Gastrocnemius medialis (tissue), 4 donors: ENCODE measurements around the gene MCEMP1. TPM values are rescaled to one million over a fixed set of nuclear protein-coding genes. Genes with fewer than 3 reads are reported as not detected.

Experiments
- ATAC-seq, 2 donors: fragments of 150-250 bp; one replicate each; pipeline ENCODE4 v1.9.1; 2016
- DNase-seq, 2 donors: peaks; one replicate each; pipeline ENCODE4 v3.0.0-alpha.2; 2019
- H3K27ac ChIP-seq, 4 donors: fragments of 200-600 bp; sonication (generic); 1 replicate in 1 of 4; 2 replicates in 3 of 4; pipeline ENCODE4 v1.5.1; 2016 to 2018; ENCODE audit warnings: mild to moderate bottlenecking in 2 of 4, moderate library complexity in 1 of 4
- H3K27me3 ChIP-seq, 3 donors: fragments of 200-600 bp; sonication (generic) in 2 of 3; 1 replicate in 1 of 3; 2 replicates in 2 of 3; pipeline versions ENCODE4 v1.5.1 to v1.6.0; 2016 to 2019; ENCODE audit warnings: mild to moderate bottlenecking in 1 of 3, moderate library complexity in 1 of 3
- H3K36me3 ChIP-seq, 2 donors: fragments of 200-600 bp; sonication (generic) in 1 of 2; one replicate each; pipeline ENCODE4 v1.5.1; 2017 to 2018
- H3K4me1 ChIP-seq, 2 donors: fragments of 200-600 bp; sonication (generic) in 1 of 2; one replicate each; pipeline ENCODE4 v1.5.1; 2016 to 2017; ENCODE audit warnings: mild to moderate bottlenecking in 2 of 2
- H3K4me3 ChIP-seq, 4 donors: fragments of 200-600 bp; sonication (generic) in 3 of 4; 1 replicate in 1 of 4; 2 replicates in 3 of 4; pipeline ENCODE4 v1.5.1; 2016 to 2019; ENCODE audit warnings: mild to moderate bottlenecking in 2 of 4
- H3K9me3 ChIP-seq, 3 donors: fragments of 200-600 bp; sonication (generic) in 2 of 3; 1 replicate in 1 of 3; 2 replicates in 2 of 3; pipeline ENCODE4 v1.5.1; 2016 to 2019
- CTCF ChIP-seq, 5 experiments: fragments of 450-650 bp in 3 of 5; fragments of 200-600 bp in 2 of 5; sonication (generic) in 2 of 5; IDR thresholded peaks in 4 of 5; conservative IDR thresholded peaks in 1 of 5; 1 replicate in 4 of 5; 2 replicates in 1 of 5; pipeline ENCODE4 v1.5.1; 2016 to 2019; ENCODE audit warnings: antibody characterized with exemption in 5 of 5, mild to moderate bottlenecking in 3 of 5, moderate library complexity in 3 of 5
- POLR2A ChIP-seq, 2 donors: fragments of 450-650 bp; IDR thresholded peaks; one replicate each; pipeline ENCODE4 v1.6.1; 2017; ENCODE audit warnings: antibody characterized with exemption in 2 of 2, mild to moderate bottlenecking in 2 of 2, moderate library complexity in 2 of 2
- in situ Hi-C, 4 donors: fragments of 200-750 bp; cut with MboI; loops; one replicate each; pipeline versions ENCODE4 v1.15.0 to v1.8.0; 2017; ENCODE audit warnings: low sequenced_read_pairs in 4 of 4
- intact Hi-C: fragments of 100-400 bp; cut with DNase I; formaldehyde crosslinking; loops from one replicate; pipeline ENCODE4 v1.15.1; 2023; ENCODE audit warnings: low total_unique reads
- total RNA-seq, 4 donors: library from RNA; depleted of rRNA; stranded (reverse); fragments of >200 nt; gene quantifications; one replicate each; pipeline versions ENCODE4 v1.1.0 to v1.2.3, GENCODE V29; 2016

Gene MCEMP1
- total RNA-seq, 4 donors from 2014 or later, result 0.16 to 1.2 TPM; not detected in 2

DNA sequence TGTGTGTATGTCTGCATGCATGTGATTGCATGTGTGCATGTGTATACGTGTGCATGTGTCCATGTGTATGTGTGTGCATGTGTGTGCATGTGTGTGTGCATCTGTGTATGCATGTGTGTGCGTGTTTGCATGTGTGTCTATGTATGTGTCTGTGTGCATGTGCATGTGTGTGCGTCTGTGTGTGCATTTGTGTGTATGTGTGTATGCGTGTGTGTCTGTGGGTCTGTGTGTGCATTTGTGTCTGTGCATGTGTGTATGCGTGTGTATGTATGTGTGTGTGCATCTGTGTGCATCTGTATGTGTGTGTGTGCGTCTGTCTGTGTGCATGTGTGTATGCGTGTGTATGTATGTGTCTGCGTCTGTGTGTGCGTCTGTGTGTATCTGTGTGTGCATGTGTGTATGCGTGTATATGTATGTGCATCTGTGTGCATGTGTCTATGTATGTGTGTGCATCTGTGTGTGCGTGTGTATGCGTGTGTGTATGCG lies 37.0 kb upstream of the MCEMP1 start:
- intact Hi-C loops (no loop called here), in situ Hi-C loops (no loop called here)
- H3K9me3 ChIP-seq, result no peaks in the 10 kb centered on the region
- no peaks in the 10 kb centered on the region for H3K36me3 ChIP-seq
- no peak overlapping the region for H3K4me3 ChIP-seq
- DNase-seq (no peak), ATAC-seq (no peak)
- H3K27me3 ChIP-seq, result peaks cover 30 to 42% (median 32%) of the 10 kb centered on the region in 3 donors
- H3K4me1 ChIP-seq, result peaks cover 0 to 3% of the 10 kb centered on the region in 2 donors
- no peak for TF ChIP-seq POLR2A (IDR thresholded peaks at IDR 0.05)
- TF ChIP-seq CTCF (IDR thresholded peaks at IDR 0.05 in 4 of 5, conservative IDR thresholded peaks at IDR 0.05 in 1 of 5), result no peak
- no peak overlapping the region for H3K27ac ChIP-seq

- intact Hi-C loops, result no loop called here
- DNase-seq (no peak), ATAC-seq (no peak)
- H3K27ac ChIP-seq, result no peak overlapping the region
- no peaks in the 10 kb centered on the region for H3K9me3 ChIP-seq
- H3K4me1 ChIP-seq, result peaks cover 0 to under 1% of the 10 kb centered on the region in 2 donors
- no peak for TF ChIP-seq POLR2A (IDR thresholded peaks at IDR 0.05)
- no peak overlapping the region for H3K4me3 ChIP-seq
- peaks cover 28 to 35% (median 29%) of the 10 kb centered on the region in 3 donors for H3K27me3 ChIP-seq
- in situ Hi-C loops, result no loop called here
- H3K36me3 ChIP-seq, result no peaks in the 10 kb centered on the region
Observed at GRCh38 chr19:7640803-7641202, 36.1 kb upstream of the MCEMP1 start.

DNA sequence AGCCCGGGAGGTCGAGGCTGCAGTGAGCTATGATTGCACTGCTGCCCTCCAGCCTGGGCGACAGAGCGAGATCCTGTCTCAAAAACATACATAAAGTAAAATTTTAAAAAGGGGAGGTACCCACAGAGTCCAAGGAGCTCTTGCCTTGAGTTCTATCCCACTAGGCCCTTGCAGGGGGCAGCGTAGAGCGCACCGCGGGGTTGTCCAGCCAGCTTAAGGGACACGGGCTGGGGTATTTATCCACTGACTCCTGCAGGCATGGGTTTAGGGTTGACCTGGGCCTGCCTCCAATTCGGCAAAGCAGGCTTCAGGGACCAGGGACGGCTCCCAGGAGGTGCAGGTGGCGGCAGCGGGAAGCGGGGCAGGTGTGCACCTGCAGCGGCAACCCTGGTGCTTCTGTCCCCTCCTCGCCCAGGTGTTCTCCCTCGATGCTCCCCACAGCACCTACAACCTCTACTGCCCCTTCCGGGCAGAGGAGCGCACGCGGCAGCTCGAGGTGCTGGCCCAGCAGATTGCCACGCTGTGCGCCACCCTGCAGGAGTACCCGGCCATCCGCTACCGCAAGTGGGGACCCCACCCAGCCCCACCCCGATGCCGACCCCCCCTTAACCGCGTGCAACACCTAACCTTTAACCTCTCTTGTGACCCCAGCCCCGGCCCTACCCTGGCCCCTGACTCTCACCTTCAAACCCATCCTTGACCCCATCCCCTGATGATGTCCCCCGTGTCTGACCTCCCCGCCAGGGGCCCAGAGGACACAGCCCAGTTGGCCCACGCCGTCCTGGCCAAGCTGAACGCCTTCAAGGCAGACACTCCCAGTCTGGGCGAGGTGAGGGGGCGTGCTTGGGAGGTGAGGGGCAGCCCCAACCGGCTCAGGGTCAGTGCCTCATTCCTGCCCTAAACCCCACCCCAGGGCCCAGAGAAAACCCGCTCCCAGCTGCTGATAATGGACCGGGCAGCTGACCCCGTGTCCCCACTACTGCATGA lies 35.3 kb upstream of the MCEMP1 start:
- H3K27ac ChIP-seq, result no peak overlapping the region
- no peaks in the 10 kb centered on the region for H3K9me3 ChIP-seq
- peaks cover 20 to 27% (median 21%) of the 10 kb centered on the region in 3 donors for H3K27me3 ChIP-seq
- H3K36me3 ChIP-seq, result no peaks in the 10 kb centered on the region
- TF ChIP-seq CTCF (IDR thresholded peaks at IDR 0.05 in 4 of 5, conservative IDR thresholded peaks at IDR 0.05 in 1 of 5) (no peak), POLR2A (IDR thresholded peaks at IDR 0.05) (no peak)
- in situ Hi-C loops, result no loop called here
- no peak overlapping the region for H3K4me3 ChIP-seq
- H3K4me1 ChIP-seq, result no peaks in the 10 kb centered on the region
- no peak for ATAC-seq
- DNase-seq, result no peak
- intact Hi-C loops, result no loop called here

GRCh38 chr19:7642295-7643030 lies 34.4 kb upstream of the MCEMP1 start:
- H3K27ac ChIP-seq, result no peak overlapping the region
- intact Hi-C loops (no loop called here), in situ Hi-C loops (no loop called here)
- TF ChIP-seq CTCF (IDR thresholded peaks at IDR 0.05 in 4 of 5, conservative IDR thresholded peaks at IDR 0.05 in 1 of 5) (no peak), POLR2A (IDR thresholded peaks at IDR 0.05) (no peak)
- H3K4me3 ChIP-seq, result no peak overlapping the region
- peaks cover 11 to 18% (median 12%) of the 10 kb centered on the region in 3 donors for H3K27me3 ChIP-seq
- DNase-seq (no peak), ATAC-seq (no peak)
- H3K4me1 ChIP-seq, result no peaks in the 10 kb centered on the region
- no peaks in the 10 kb centered on the region for H3K9me3 ChIP-seq
- no peaks in the 10 kb centered on the region for H3K36me3 ChIP-seq

- intact Hi-C loops (no loop called here), in situ Hi-C loops (no loop called here)
- no peak for DNase-seq
Observed at GRCh38 chr19:7643031-7643415, 33.9 kb upstream of the MCEMP1 start.

More at GRCh38 chr19:7643031-7643415, 33.9 kb upstream of the MCEMP1 start:
- Histone ChIP-seq H3K36me3 (no peaks in the 10 kb centered on the region), H3K9me3 (no peaks in the 10 kb centered on the region), H3K27me3 (peaks cover 6 to 12% (median 7%) of the 10 kb centered on the region in 3 donors), H3K27ac (no peak overlapping the region), H3K4me3 (no peak overlapping the region), H3K4me1 (no peaks in the 10 kb centered on the region)
- no peak for ATAC-seq
- TF ChIP-seq CTCF (IDR thresholded peaks at IDR 0.05 in 4 of 5, conservative IDR thresholded peaks at IDR 0.05 in 1 of 5) (no peak), POLR2A (IDR thresholded peaks at IDR 0.05) (no peak)
